Putamen (tissue), 1 donor: Measurements from ENCODE around the gene PRKCQ.

Experiments used
- DNase-seq: peaks from one replicate; pipeline ENCODE4 v3.0.0-alpha.2; 2016; ENCODE audit warnings: low spot score

Gene PRKCQ

DNA sequence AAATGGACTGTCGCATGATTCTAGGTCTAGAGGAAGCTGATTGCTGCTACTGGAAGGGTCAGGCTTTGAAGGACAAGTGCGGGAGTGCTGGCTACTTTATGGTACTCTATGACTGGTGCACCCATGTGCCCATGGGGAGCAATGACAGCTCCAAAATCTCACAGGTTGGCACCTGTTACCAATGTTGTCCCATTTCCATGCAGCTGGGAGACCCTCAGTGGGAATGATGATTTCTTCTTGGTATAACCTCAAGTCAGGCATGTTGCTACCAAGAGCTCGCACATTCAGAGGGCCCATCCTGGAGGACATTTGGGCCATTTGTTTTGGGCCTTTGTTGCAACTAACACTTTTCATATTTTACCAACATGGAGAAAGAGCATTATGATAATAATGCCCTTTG, 174.4 kb downstream of the PRKCQ start:
- no peak for DNase-seq

DNA sequence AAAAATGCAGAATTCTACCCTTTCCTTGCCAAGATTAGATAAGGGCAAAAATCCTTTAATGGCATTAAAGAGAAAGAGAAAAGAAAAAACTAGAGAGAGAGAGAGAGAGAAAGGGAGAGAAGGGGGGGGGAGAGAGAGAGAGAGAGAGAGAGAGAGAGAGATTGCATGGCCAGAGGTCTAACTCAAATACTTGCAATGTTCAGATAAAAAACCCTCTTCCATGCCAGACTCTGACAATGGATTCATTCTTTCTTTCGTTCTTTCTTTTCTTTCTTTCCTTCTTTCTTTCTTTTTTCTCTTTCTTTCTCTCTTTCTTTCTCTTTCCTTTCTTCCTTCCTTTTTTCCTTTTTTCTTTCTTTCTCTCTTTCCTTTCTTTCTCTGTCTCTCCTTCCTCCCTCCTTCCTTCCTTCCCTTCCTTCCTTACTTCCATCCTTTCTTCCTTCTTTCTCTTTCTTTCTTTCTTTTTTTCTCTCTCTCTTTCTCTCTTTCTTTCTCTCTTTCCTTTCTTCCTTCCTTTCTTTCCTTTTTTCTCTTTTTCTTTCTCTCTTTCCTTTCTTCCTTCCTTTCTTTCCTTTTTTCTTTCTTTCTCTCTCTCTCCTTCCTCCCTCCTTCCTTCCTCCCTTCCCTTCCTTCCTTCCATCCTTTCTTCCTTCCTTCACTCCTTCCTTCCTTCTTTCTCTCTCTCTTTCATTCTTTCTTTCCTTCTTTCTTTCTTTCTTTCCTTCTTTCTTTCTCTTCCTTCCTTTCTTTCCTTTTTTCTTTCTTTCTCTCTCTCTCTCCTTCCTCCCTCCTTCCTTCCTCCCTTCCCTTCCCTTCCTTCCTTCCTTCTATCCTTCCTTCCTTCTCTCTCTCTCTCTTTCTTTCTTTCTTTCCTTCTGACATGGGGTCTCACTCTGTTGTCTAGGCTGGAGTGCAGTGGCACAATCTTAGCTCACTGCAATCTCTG, 175.7 kb downstream of the PRKCQ start:
- DNase-seq: no peak

DNA sequence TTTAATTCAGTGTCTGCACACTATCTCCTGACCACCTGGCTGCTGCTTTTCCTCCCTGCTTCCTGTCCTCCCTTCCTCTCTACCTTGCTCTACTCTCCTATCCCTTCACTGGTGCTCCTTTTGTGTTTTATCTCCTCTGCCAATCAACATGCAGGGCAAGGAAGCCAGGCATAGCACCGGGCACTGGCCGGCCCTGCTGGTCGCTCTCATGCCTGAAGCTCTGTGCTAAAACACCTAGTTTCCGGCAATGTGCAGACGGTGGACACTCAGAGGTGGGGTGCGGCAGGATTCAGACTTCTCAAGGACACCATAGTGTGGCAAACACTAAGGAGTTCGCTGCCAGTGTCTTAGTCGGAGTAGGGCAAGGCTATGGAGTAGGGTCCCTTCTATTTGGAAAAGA, 177.1 kb downstream of the PRKCQ start:
- DNase-seq: no peak

DNA sequence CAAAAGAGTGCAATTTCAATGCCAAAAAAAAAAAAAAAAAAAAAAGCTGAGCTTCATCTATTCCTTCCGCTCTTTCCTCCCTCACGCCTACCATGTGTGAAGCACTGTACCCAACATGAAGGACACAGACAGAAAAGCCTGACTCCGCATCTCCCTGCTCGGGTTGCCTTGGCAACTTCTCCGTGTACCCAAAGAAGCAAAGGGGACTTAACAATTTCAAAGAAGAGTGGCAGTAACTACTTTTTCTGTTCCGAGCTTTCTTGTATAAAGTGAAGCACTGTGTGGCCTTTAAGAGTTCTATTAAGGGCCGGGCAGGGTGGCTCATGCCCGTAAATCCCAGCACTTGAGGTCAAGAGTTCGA, 177.7 kb downstream of the PRKCQ start:
- no peak for DNase-seq

DNA sequence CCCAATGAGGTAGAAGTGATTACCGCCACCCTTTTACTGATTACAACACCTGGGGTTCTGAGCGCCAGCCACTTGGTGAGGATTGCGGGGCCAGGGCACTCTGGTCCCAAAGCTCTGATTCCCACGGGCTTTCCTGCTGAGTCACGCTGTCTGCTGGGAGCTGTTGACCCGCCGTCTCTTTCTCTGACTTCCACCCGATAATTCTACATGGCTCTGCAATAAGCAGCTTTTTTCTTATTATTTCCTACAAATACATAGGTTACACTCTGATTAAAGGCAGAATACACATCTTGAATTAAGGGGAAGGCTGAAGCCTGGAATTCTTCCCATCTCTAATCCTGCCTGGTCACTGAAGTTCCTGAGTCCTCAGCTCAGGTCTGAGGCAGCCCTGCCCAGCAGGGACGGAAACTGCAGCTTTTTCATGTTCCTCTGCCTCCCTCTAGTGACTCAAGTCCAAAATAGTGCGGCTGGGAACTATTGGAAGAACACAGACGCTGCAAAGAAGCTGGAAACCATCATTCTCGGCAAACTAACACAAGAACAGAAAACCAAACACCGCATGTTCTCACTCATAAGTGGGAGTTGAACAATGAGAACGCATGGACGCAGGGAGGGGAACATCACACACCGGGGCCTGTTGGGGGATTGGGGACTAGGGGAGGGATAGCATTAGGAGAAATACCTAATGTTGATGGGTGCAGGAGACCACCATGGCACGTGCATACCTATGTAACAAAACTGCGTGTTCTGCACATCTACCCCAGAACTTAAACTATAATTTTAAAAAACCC, 178.3 kb downstream of the PRKCQ start:
- DNase-seq: peak; percentile 90

DNA sequence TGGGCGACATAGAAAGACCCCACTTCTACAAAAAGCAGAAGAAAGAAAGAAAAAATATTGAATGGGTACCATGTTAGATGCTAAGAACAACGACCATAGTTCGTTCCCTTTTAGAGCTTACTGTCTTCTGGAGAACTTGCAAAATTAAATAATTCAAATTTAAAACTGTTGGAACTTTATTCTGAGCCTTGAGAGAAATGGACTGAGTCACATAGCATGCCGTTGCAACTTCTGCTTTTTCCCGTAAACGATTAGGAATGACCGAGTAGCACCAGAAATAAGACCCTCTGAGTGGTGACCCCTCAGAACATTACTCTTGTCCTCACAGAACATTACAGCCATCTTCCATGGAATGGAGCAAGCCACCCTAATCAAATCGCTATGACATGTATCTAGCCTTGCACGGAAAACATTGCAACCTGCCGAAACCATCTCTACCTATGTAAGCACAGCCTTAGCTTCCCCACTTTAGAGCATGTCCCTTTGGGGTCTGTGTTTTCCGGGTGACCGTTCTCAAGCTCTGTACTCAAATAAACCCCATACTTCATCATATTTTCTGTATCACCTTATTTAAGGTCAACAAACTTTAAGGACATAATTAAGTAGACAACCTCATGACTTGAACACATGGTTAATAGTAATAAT, 179.1 kb downstream of the PRKCQ start:
- no peak for DNase-seq

DNA sequence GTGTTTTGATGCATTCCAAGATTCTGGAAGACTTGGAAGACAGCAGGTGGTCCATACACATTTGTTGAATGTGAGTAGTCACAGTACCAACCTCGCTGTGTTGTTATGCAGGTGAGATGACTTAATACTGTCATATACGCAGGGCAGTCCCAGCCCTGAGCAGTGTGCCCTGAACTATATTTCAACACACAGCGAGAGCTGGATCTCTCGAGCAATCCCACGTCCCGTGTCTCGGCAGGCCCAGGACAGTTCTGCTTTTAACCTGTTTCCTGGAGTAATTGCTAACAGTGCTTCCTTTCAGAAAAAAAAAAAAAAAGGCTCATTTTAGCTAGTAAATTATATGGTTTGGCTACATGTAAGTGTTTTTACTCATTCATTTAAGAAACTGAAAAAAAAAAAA, 179.7 kb downstream of the PRKCQ start:
- no peak for DNase-seq

DNA sequence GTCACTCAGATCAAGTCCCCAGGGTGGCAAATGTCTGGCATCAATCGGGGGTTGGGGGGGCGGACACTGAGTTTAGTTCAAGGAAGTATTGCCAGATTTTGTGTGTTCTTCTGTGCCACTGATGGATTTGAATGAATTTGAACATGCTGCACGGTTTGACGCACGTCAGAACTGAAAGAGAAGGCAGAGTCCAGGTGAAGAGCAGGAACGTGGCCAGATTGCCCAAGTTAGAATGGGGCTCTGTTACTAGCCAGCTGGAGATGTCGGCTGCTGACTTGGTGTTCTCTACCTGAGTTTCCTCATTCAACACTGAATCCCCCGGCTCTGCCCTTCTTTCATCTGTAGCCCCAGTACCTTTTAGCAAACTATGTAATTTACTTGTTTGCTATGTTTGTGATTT, 180.2 kb downstream of the PRKCQ start:
- DNase-seq: no peak

DNA sequence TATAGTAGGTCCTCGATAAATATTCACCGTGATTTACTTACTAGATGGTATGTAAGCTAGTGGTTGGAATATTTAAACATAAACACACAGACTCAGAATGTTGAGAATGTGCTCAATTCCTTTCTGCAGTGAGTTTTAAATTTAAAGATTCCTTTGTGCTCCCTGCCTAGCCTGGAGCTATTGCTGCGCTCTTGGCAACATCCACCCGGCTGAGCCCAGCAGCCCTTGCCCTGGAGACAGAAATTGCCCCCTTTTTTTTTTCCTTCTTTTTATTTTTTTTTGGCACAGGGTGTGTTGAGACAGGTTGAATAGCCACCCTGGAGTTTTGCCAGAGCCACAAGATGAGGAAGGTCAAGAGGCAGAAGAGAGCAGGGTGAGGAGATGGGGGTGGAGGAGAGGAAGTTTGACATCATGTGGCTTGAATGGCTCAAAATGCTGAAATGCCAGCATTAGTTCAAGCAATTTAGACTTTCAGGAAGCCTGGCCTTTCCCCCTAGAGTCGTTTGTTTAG, 180.8 kb downstream of the PRKCQ start:
- DNase-seq: peak; percentile 77

DNA sequence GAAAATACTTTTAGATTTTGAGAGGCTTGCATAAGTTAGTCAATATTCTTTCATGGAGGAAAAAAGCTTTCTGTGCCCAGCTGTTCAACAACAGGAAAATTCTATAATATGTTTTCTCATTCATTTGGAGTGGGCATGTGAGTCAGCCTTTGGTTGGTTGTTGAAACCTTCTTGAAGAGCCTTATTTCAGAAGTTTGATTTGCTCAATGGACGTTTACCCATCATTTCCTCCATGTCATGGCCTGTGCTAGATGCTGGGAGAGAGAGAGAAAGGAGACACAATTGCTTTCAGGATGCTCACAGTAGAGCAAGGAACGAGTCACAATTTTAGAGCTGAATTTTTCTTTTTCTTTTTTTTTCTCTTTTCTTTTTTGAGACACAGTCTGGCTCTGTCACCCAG, 181.7 kb downstream of the PRKCQ start:
- no peak for DNase-seq

DNA sequence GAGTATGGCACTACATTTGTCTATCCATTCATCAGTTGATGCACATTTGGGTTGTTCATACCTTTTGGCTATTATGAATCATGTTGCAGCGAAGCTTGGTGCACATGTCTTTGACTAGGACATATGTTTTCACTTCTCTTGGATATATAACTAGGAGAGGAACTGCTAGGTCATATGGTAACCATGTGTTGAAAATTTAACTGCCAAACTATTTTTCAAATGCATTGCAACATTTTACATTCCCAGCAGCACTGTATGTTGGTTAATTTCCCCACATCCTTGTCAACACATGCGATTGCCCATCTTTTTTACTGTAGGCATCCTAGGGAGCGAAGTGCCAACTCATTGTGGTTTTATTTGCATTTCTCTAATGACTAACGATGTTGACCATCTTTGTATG, 183.4 kb downstream of the PRKCQ start:
- DNase-seq: no peak

DNA sequence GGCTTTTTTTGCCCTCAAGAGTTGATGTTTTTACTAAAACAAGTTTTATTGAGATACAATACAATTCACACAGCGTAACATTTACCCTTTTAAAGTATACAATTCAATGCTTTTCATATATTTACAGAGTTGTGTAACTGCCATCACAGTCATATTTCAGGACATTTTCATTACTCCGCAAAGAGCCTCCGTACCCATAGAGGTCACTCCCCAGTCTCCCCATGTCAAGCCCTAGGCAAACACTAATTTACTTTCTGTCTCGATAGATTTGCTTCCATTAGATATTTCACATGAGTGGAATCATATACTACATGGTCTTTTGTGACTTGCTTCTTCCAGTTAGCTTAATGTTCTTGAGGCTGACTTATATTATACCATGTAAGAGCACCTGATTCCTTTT, 183.8 kb downstream of the PRKCQ start:
- no peak for DNase-seq

DNA sequence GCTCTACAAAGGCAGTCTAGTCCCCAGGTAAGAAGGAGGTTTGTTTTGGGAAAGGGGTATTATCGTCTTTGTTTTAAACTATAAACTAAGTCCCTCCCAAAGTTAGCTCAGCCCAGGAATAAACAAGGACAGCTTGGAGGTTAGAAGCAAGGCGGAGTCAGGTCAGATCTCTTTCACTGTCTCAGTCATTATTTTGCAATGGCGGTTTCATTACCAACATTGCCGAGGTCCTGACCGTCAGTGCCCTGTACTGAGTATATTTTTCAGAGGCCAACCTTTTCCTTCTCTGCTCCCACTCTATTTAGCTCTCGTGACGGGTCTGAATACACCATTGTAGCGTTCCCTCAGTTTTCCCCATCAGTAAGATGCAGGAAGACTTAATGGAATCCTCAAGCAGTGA, 184.5 kb downstream of the PRKCQ start:
- no peak for DNase-seq

DNA sequence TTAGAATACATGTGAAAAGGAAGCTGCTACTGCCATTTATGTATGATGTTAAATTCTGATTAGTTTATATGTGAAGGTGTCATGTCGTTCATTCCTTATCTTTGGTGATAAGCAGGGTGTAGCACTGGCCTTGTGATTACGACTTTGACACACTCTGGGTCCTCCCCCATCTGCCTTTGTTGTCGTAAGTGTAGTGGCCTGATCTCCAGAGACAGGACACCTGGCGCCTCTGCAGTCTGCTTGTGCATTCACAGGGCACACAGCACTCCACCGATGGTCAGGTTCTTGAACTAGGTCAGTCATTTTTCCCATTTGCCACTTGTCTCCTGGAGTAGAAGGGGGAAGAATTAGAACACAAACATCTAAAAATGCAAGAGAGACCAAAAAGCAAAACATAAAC, 186.0 kb downstream of the PRKCQ start:
- no peak for DNase-seq

DNA sequence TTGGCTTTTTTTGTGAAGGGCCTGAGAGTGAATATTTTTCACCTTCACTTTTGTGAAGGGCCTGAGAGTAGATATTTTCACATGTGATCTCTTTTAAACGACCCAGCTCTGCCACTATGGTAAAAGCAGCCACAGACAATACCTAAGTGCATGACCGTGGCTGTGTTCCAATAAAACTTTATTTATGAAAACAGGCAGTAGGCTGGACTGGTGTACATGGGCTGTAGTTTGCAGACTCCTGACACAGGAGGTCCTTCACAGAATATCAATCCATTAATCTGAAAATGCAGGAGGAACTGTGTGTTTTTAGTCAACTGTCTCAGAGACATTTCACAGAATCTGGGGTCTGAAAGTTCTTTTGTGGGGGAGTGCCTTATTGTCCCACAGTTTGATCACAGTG, 186.9 kb downstream of the PRKCQ start:
- no peak for DNase-seq

DNA sequence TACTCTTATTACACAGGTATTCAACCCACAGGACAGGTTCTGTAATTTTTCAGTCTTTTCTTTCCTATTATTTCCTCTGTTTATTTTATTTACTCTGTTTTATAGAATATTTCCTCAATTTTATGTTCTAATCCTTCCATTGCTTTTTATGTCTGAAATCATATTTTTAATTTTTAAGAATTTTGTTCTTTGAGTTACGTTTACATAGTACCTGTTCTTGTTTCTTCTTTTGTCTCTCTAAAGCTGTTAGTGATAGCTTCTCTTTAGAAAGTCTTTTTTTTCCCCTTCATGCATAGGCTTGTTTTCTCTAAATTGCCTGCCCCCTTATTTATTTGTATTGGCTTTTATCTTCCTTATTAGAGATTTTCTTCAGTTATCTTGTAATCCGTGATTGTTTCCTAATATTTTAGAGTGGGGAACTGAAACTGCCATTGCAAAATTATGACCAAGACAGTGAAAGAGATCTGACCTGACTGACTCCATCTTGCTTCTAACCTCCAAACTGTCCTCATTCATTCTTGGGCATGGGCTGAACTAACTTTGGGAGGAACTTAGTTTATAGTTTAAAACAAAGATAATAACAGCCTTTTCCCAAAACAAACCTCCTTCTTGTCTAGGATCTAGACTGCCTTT, 189.7 kb downstream of the PRKCQ start:
- no peak for DNase-seq

DNA sequence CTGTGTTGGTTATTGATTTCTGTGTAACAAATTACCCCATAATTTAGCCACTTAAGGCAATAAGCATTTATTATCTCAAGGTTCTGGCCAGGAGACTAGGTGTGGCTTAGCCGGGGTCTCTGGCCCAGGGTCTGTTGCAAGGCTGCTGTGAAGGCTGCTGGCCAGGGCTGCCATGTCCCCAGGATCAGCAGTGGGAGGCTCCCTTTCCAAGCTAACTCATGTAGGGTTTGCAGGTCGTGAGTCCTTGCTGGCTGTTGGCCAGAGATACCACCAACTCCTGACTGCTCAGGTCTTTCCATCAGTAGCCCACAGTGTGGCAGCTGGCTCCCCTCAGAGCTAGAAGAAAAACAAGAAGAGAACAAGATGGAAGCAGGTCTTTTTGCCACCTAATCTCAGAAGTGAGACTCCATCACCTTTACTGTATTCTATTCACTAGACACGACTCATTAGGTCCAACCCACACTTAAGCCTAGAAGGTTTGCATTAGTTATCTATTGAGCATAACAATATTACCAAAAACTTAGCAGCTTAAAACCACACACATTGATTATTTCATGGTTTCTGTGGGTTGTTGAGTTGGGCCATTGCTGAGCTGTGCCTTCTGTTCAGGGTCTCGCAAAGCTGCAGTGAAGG, 191.7 kb downstream of the PRKCQ start:
- DNase-seq: no peak

DNA sequence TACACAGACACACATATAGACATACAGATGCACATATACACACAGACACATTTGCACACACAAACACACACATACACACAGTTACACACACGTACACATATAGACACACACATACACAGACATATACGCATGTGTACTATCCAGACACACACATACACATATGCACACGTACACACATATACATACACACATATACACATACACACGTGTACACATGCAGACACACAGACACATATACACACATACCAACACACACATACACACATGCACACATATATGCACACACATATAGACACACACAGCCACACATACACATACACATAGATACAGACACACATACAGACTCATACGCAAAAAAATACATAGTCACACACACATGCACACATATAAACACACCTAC, 193.1 kb downstream of the PRKCQ start:
- DNase-seq: no peak

DNA sequence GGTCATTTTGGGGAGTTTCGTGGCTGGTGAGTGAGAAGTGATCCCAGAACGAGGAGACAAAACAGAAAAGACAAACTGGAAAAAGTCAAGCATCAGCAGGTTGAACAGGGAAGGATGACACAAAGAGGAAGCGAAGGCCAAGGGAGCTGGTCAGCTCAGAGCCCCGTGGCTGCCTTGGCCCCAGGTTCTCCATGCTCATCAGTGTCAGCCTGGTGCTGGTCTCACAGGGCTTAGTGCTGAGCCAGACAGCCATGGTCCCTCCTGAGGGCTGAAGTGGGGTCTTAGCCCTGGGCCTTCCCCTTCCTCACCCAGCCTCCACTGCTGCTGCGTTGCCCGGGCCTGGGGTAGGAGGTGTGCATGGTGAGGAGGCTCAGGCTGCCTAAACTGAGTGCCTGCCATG, 193.7 kb downstream of the PRKCQ start:
- no peak for DNase-seq

DNA sequence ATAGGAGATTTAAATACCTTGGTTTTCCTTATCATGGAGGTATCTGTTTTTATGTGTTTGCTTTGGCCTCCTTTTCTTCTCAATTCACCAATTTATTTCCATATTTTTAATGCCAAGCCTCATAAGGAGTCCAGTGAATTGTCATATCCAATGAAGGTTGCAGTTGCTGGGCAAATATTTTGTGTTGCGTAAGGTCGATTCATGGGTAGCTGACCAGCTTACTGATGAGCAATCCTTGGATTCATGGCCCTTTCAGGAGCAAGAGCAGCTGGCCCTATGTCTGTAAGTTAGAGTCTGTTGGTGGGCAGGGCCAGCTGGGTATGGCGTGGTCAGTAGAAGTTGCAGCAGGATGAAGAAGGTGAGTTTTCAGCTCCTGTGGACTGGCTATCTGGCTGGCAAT, 194.4 kb downstream of the PRKCQ start:
- DNase-seq: no peak

DNA sequence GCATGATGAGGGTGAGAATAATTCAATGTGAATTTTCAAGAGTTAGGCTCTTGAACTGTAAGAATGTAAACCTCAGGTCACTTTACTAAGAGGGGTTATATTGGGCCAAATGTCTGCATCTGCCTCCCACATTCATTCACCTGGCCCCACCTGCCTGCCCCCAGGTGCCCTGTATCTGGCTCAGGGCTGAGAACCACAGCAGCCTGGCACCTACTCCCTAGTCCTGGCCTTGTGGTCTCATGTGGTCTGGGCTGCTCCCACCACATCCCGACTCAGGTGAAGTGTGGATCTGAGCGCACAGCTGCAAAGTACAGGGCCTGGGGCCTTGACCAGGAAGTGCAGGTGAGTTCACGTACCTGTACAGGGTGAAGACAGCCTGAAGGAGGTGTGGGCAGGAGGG, 195.2 kb downstream of the PRKCQ start:
- no peak for DNase-seq

DNA sequence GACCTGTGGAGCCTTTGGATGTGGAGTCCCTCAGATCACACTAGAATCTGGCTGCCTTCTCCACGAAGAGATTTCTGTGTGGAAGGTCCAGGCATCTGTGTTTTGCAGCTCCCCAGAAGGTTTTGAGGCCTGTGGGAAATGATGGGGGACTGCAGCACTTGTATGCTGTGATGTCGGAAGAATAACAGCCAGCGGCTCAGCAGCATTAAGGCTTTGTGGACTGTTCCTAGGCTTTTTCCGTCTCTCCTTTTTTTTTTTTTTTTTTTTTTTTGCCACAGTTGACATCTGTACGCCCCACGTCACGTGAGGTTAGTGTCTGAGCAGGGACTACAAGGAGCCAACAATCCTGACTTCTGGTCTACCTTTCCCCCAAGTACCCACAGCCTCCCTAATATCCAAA, 196.0 kb downstream of the PRKCQ start:
- no peak for DNase-seq
